Measurements from ENCODE around the gene FKBP4.

Gene FKBP4

GRCh38 chr12:2833327-2833726 is 38.6 kb downstream of the FKBP4 start:
- no peaks in the 10 kb centered on the region for H3K9me3 ChIP-seq (ENCODE audit: control insufficient read depth in 2 of 2, low read length in 2 of 2)
- peaks cover 18% of the 10 kb centered on the region for H3K4me1 ChIP-seq (ENCODE audit: control insufficient read depth, insufficient read depth, low read length)
- H3K27ac ChIP-seq (ENCODE audit: low read length), result no peak overlapping the region
- H3K27me3 ChIP-seq (ENCODE audit: control insufficient read depth in 1 of 2, insufficient read depth in 2 of 2, low read length in 2 of 2), result no peaks in the 10 kb centered on the region
- peaks cover 4 to 9% of the 10 kb centered on the region in 2 donors for H3K36me3 ChIP-seq (ENCODE audit: control insufficient read depth in 2 of 2, insufficient read depth in 2 of 2, low read length in 2 of 2)
- H3K4me3 ChIP-seq (ENCODE audit: low read length in 2 of 2), result no peak overlapping the region
- no peak overlapping the region for H3K9ac ChIP-seq (ENCODE audit: low read length in 2 of 2)

- H3K27ac ChIP-seq (ENCODE audit: low read length), result peak overlapping the region; percentile 6
- H3K36me3 ChIP-seq (ENCODE audit: control insufficient read depth in 2 of 2, insufficient read depth in 2 of 2, low read length in 2 of 2), result peaks cover 4 to 8% of the 10 kb centered on the region in 2 donors
- no peaks in the 10 kb centered on the region for H3K27me3 ChIP-seq (ENCODE audit: control insufficient read depth in 1 of 2, insufficient read depth in 2 of 2, low read length in 2 of 2)
- no peaks in the 10 kb centered on the region for H3K9me3 ChIP-seq (ENCODE audit: control insufficient read depth in 2 of 2, low read length in 2 of 2)
- H3K9ac ChIP-seq (ENCODE audit: low read length in 2 of 2), result no peak overlapping the region
- H3K4me3 ChIP-seq (ENCODE audit: low read length in 2 of 2), result peak overlapping the region in 1 of 2 donors; percentile 64
- peaks cover 18% of the 10 kb centered on the region for H3K4me1 ChIP-seq (ENCODE audit: control insufficient read depth, insufficient read depth, low read length)
These were observed 39.0 kb downstream of the FKBP4 start for GRCh38 chr12:2833810-2834209.

- H3K27me3 ChIP-seq (ENCODE audit: control insufficient read depth in 1 of 2, insufficient read depth in 2 of 2, low read length in 2 of 2), result no peaks in the 10 kb centered on the region
- H3K9me3 ChIP-seq (ENCODE audit: control insufficient read depth in 2 of 2, low read length in 2 of 2), result no peaks in the 10 kb centered on the region
- peak within 1 kb of the TSS; percentile 6 for H3K27ac ChIP-seq (ENCODE audit: low read length)
- peaks cover 18% of the 10 kb centered on the region for H3K4me1 ChIP-seq (ENCODE audit: control insufficient read depth, insufficient read depth, low read length)
- peak within 1 kb of the TSS; percentile 42 to 64 for H3K4me3 ChIP-seq (ENCODE audit: low read length in 2 of 2)
- peak within 1 kb of the TSS in 1 of 2 donors; percentile 36 for H3K9ac ChIP-seq (ENCODE audit: low read length in 2 of 2)
- H3K36me3 ChIP-seq (ENCODE audit: control insufficient read depth in 2 of 2, insufficient read depth in 2 of 2, low read length in 2 of 2), result peaks cover 4 to 8% of the 10 kb centered on the region in 2 donors
These were observed 40.1 kb downstream of the FKBP4 start, which contains the start of gene NRIP2 for GRCh38 chr12:2834581-2835491. TSS of gene NRIP2 (minus strand) at chr12:2835035. CDS start at chr12:2834983, 52 bp downstream.

- Histone ChIP-seq H3K9me3 (ENCODE audit: control insufficient read depth in 2 of 2, low read length in 2 of 2) (no peaks in the 10 kb centered on the region), H3K36me3 (ENCODE audit: control insufficient read depth in 2 of 2, insufficient read depth in 2 of 2, low read length in 2 of 2) (peaks cover 3 to 4% of the 10 kb centered on the region in 2 donors), H3K9ac (ENCODE audit: low read length in 2 of 2) (no peak overlapping the region), H3K27ac (ENCODE audit: low read length) (no peak overlapping the region), H3K27me3 (ENCODE audit: control insufficient read depth in 1 of 2, insufficient read depth in 2 of 2, low read length in 2 of 2) (no peaks in the 10 kb centered on the region), H3K4me1 (ENCODE audit: control insufficient read depth, insufficient read depth, low read length) (peaks cover 19% of the 10 kb centered on the region), H3K4me3 (ENCODE audit: low read length in 2 of 2) (no peak overlapping the region)
These were observed 41.1 kb downstream of the FKBP4 start for GRCh38 chr12:2835691-2836403.

- no peaks in the 10 kb centered on the region for H3K27me3 ChIP-seq (ENCODE audit: control insufficient read depth in 1 of 2, insufficient read depth in 2 of 2, low read length in 2 of 2)
- no peak overlapping the region for H3K27ac ChIP-seq (ENCODE audit: low read length)
- peaks cover 2 to 4% of the 10 kb centered on the region in 2 donors for H3K36me3 ChIP-seq (ENCODE audit: control insufficient read depth in 2 of 2, insufficient read depth in 2 of 2, low read length in 2 of 2)
- peaks cover 26% of the 10 kb centered on the region for H3K4me1 ChIP-seq (ENCODE audit: control insufficient read depth, insufficient read depth, low read length)
- no peaks in the 10 kb centered on the region for H3K9me3 ChIP-seq (ENCODE audit: control insufficient read depth in 2 of 2, low read length in 2 of 2)
- no peak overlapping the region for H3K4me3 ChIP-seq (ENCODE audit: low read length in 2 of 2)
- H3K9ac ChIP-seq (ENCODE audit: low read length in 2 of 2), result no peak overlapping the region
These were observed 41.8 kb downstream of the FKBP4 start for GRCh38 chr12:2836574-2836973.

- Histone ChIP-seq H3K4me1 (ENCODE audit: control insufficient read depth, insufficient read depth, low read length) (peaks cover 8% of the 10 kb centered on the region), H3K9me3 (ENCODE audit: control insufficient read depth in 2 of 2, low read length in 2 of 2) (no peaks in the 10 kb centered on the region), H3K27me3 (ENCODE audit: control insufficient read depth in 1 of 2, insufficient read depth in 2 of 2, low read length in 2 of 2) (no peaks in the 10 kb centered on the region), H3K9ac (ENCODE audit: low read length in 2 of 2) (no peak overlapping the region), H3K36me3 (ENCODE audit: control insufficient read depth in 2 of 2, insufficient read depth in 2 of 2, low read length in 2 of 2) (no peaks in the 10 kb centered on the region), H3K27ac (ENCODE audit: low read length) (no peak overlapping the region), H3K4me3 (ENCODE audit: low read length in 2 of 2) (no peak overlapping the region)
These were observed 46.4 kb downstream of the FKBP4 start for GRCh38 chr12:2841056-2841650.

GRCh38 chr12:2842948-2843347 is 48.2 kb downstream of the FKBP4 start:
- Histone ChIP-seq H3K27me3 (ENCODE audit: control insufficient read depth in 1 of 2, insufficient read depth in 2 of 2, low read length in 2 of 2) (no peaks in the 10 kb centered on the region), H3K36me3 (ENCODE audit: control insufficient read depth in 2 of 2, insufficient read depth in 2 of 2, low read length in 2 of 2) (no peaks in the 10 kb centered on the region), H3K9ac (ENCODE audit: low read length in 2 of 2) (no peak overlapping the region), H3K27ac (ENCODE audit: low read length) (no peak overlapping the region), H3K4me3 (ENCODE audit: low read length in 2 of 2) (no peak overlapping the region), H3K9me3 (ENCODE audit: control insufficient read depth in 2 of 2, low read length in 2 of 2) (no peaks in the 10 kb centered on the region), H3K4me1 (ENCODE audit: control insufficient read depth, insufficient read depth, low read length) (peaks cover 8% of the 10 kb centered on the region)

- Histone ChIP-seq H3K27me3 (ENCODE audit: control insufficient read depth in 1 of 2, insufficient read depth in 2 of 2, low read length in 2 of 2) (no peaks in the 10 kb centered on the region), H3K27ac (ENCODE audit: low read length) (no peak overlapping the region), H3K9ac (ENCODE audit: low read length in 2 of 2) (no peak overlapping the region), H3K4me3 (ENCODE audit: low read length in 2 of 2) (no peak overlapping the region), H3K9me3 (ENCODE audit: control insufficient read depth in 2 of 2, low read length in 2 of 2) (no peaks in the 10 kb centered on the region), H3K4me1 (ENCODE audit: control insufficient read depth, insufficient read depth, low read length) (peaks cover 8% of the 10 kb centered on the region), H3K36me3 (ENCODE audit: control insufficient read depth in 2 of 2, insufficient read depth in 2 of 2, low read length in 2 of 2) (no peaks in the 10 kb centered on the region)
These were observed 50.0 kb downstream of the FKBP4 start for GRCh38 chr12:2844786-2845185.

GRCh38 chr12:2845280-2845679 is 50.5 kb downstream of the FKBP4 start:
- Histone ChIP-seq H3K27me3 (ENCODE audit: control insufficient read depth in 1 of 2, insufficient read depth in 2 of 2, low read length in 2 of 2) (no peaks in the 10 kb centered on the region), H3K27ac (ENCODE audit: low read length) (no peak overlapping the region), H3K9ac (ENCODE audit: low read length in 2 of 2) (no peak overlapping the region)

GRCh38 chr12:2851931-2852330 is 57.2 kb downstream of the FKBP4 start:
- Histone ChIP-seq H3K4me3 (ENCODE audit: low read length in 2 of 2) (no peak overlapping the region), H3K27me3 (ENCODE audit: control insufficient read depth in 1 of 2, insufficient read depth in 2 of 2, low read length in 2 of 2) (no peaks in the 10 kb centered on the region), H3K4me1 (ENCODE audit: control insufficient read depth, insufficient read depth, low read length) (peaks cover 4% of the 10 kb centered on the region), H3K9me3 (ENCODE audit: control insufficient read depth in 2 of 2, low read length in 2 of 2) (no peaks in the 10 kb centered on the region), H3K36me3 (ENCODE audit: control insufficient read depth in 2 of 2, insufficient read depth in 2 of 2, low read length in 2 of 2) (no peaks in the 10 kb centered on the region), H3K9ac (ENCODE audit: low read length in 2 of 2) (no peak overlapping the region), H3K27ac (ENCODE audit: low read length) (no peak overlapping the region)

More at GRCh38 chr12:2845280-2845679, 50.5 kb downstream of the FKBP4 start:
- H3K4me1 ChIP-seq (ENCODE audit: control insufficient read depth, insufficient read depth, low read length), result peaks cover 8% of the 10 kb centered on the region
- no peaks in the 10 kb centered on the region for H3K36me3 ChIP-seq (ENCODE audit: control insufficient read depth in 2 of 2, insufficient read depth in 2 of 2, low read length in 2 of 2)
- no peaks in the 10 kb centered on the region for H3K9me3 ChIP-seq (ENCODE audit: control insufficient read depth in 2 of 2, low read length in 2 of 2)
- H3K4me3 ChIP-seq (ENCODE audit: low read length in 2 of 2), result no peak overlapping the region

Data from stomach smooth muscle (tissue), 2 donors.